ENCODE results near the gene HOXB5.

DNA sequence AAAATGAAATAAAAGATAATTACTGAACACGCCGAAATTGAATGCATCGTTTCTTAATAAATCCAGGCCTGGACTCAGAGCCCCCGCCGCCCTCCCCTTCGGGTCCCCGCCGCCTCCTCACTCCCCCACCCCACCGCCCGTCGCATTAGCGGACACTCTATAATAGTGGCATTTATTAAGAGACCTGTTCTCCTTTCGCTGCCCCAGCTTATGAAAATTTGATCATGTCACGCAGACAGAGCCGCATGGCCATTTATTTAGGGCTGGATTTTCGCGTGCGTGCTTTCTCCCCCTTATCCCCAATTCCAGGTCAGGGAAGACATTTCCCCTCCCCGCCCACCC lies 42.4 kb downstream of the HOXB5 start:
- TF ChIP-seq, protein P1, sequence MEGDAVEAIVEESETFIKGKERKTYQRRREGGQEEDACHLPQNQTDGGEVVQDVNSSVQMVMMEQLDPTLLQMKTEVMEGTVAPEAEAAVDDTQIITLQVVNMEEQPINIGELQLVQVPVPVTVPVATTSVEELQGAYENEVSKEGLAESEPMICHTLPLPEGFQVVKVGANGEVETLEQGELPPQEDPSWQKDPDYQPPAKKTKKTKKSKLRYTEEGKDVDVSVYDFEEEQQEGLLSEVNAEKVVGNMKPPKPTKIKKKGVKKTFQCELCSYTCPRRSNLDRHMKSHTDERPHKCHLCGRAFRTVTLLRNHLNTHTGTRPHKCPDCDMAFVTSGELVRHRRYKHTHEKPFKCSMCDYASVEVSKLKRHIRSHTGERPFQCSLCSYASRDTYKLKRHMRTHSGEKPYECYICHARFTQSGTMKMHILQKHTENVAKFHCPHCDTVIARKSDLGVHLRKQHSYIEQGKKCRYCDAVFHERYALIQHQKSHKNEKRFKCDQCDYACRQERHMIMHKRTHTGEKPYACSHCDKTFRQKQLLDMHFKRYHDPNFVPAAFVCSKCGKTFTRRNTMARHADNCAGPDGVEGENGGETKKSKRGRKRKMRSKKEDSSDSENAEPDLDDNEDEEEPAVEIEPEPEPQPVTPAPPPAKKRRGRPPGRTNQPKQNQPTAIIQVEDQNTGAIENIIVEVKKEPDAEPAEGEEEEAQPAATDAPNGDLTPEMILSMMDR (conservative IDR thresholded peaks at IDR 0.05; ENCODE audit: low read depth, low read length): no peak
- TF ChIP-seq EZH2phosphoT487 (IDR thresholded peaks at IDR 0.05; ENCODE audit: borderline replicate concordance, low read length): no peak

Measured in PC-3 (cell line).